ENCODE measurements around the gene ARID2. TPM values are rescaled to one million over a fixed set of nuclear protein-coding genes. Genes with fewer than 3 reads are reported as not detected.

ARID2 gene
- total RNA-seq, 4 donors from 2014 or later = 22.9 to 39.9 (median 33.8) TPM

DNA sequence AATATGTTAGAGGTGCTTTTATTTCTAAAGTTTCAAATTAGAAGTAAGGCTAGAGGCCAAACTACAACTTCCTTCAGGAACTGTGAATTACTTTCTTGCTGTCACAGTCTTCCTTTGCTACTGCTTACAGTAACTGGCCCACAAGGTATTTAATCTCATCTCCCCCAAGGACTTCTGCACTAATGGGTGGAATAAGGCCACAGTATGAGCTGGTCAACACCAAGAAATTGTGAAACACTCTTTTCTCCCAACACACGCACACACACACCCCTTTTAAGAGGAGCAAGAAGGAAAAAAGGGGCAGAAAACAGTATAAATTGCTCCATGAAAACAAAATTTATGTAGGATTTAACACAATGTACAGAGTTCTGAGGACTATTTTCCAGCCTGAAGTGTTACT lies 215.3 kb downstream of the ARID2 start:
- in situ Hi-C loops (cut with MboI; ENCODE audit: low pct_ligation_motif_present in 1 of 4, low pct_unique_long_range_greater_than_20kb in 1 of 4, low sequenced_read_pairs in 3 of 4) = no loop called here
- WGBS, 2 donors (ENCODE audit: low coverage in 1 of 2) = 90% methylated on average over 1 of the region's 1 CpG; no CpG with 5 or more reads in 1 of the 2 donors
- peaks cover 0 to 68% (median 18%) of the 10 kb centered on the region in 4 donors for H3K36me3 ChIP-seq

DNA sequence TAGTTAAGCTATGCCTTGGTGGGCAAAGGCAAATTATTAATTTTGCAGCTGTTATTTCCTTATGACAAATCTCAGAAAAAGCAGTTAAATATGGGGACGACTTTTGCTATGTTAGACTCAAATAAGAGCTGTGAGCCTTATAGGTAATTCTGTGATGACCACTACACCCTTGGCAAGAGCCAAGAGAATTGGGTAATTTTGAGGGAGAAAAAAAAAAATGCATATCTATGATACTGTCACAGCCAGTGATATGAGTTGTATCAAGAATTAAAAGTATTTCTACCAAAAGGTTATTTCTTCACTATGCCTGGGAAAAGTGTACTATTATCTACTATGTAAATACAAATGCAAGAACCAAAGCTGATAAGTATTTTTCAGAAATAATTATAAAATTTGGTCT lies 216.9 kb downstream of the ARID2 start:
- no peak for DNase-seq
- no peaks in the 10 kb centered on the region for H3K4me1 ChIP-seq
- in situ Hi-C loops (cut with MboI; ENCODE audit: low pct_ligation_motif_present in 1 of 4, low pct_unique_long_range_greater_than_20kb in 1 of 4, low sequenced_read_pairs in 3 of 4) = no loop called here
- H3K27me3 ChIP-seq = no peaks in the 10 kb centered on the region
- no peak overlapping the region for H3K27ac ChIP-seq
- 85 to 91% methylated on average over 1 of the region's 1 CpG for WGBS, 2 donors (ENCODE audit: low coverage in 1 of 2)
- H3K9me3 ChIP-seq = no peaks in the 10 kb centered on the region
- TF ChIP-seq, protein P1, sequence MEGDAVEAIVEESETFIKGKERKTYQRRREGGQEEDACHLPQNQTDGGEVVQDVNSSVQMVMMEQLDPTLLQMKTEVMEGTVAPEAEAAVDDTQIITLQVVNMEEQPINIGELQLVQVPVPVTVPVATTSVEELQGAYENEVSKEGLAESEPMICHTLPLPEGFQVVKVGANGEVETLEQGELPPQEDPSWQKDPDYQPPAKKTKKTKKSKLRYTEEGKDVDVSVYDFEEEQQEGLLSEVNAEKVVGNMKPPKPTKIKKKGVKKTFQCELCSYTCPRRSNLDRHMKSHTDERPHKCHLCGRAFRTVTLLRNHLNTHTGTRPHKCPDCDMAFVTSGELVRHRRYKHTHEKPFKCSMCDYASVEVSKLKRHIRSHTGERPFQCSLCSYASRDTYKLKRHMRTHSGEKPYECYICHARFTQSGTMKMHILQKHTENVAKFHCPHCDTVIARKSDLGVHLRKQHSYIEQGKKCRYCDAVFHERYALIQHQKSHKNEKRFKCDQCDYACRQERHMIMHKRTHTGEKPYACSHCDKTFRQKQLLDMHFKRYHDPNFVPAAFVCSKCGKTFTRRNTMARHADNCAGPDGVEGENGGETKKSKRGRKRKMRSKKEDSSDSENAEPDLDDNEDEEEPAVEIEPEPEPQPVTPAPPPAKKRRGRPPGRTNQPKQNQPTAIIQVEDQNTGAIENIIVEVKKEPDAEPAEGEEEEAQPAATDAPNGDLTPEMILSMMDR (IDR thresholded peaks at IDR 0.05) = no peak
- no peak for TF ChIP-seq POLR2AphosphoS5 (IDR thresholded peaks at IDR 0.05)
- no peak for TF ChIP-seq POLR2A (IDR thresholded peaks at IDR 0.05)
- intact Hi-C loops (cut with DNase I; ENCODE audit: low total_unique reads) = no loop called here
- H3K36me3 ChIP-seq = peaks cover 0 to 58% (median 18%) of the 10 kb centered on the region in 4 donors
- H3K4me3 ChIP-seq = no peak overlapping the region

More for the DNA sequence above, 215.3 kb downstream of the ARID2 start:
- Histone ChIP-seq H3K4me1 (no peaks in the 10 kb centered on the region), H3K9me3 (no peaks in the 10 kb centered on the region), H3K4me3 (no peak overlapping the region), H3K27me3 (no peaks in the 10 kb centered on the region), H3K27ac (no peak overlapping the region)
- intact Hi-C loops (cut with DNase I; ENCODE audit: low total_unique reads) = no loop called here
- DNase-seq = no peak
- TF ChIP-seq POLR2A (IDR thresholded peaks at IDR 0.05) (no peak), EP300 (IDR thresholded peaks at IDR 0.05; ENCODE audit: low read depth) (no peak), POLR2AphosphoS5 (IDR thresholded peaks at IDR 0.05) (no peak)
- TF ChIP-seq, protein P1 (IDR thresholded peaks at IDR 0.05) = no peak

DNA sequence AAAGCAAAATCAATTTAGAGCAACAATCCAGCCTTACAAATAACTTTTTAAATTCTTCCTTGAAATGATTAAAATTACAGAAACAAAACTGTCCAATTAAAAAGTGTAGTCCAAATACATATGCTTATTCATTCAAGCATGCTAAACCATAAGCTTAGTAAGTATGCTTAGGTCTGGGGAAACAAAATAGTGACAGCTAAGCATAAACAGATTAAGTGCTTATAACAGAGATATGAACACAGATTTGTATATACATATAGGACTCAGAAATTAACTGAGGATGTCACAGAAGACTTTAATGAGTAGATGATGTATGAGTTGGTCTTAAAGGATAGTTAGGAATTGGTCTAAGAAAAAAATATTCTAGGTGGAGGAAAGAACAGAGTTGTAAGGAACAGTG lies 219.0 kb downstream of the ARID2 start:
- Histone ChIP-seq H3K27me3 (no peaks in the 10 kb centered on the region), H3K27ac (no peak overlapping the region), H3K4me3 (no peak overlapping the region), H3K4me1 (no peaks in the 10 kb centered on the region), H3K36me3 (peaks cover 0 to 44% (median 13%) of the 10 kb centered on the region in 4 donors), H3K9me3 (no peaks in the 10 kb centered on the region)
- TF ChIP-seq, protein P1 (IDR thresholded peaks at IDR 0.05) = no peak
- no peak for TF ChIP-seq EP300 (IDR thresholded peaks at IDR 0.05; ENCODE audit: low read depth)
- no peak for TF ChIP-seq POLR2AphosphoS5 (IDR thresholded peaks at IDR 0.05)
- TF ChIP-seq POLR2A (IDR thresholded peaks at IDR 0.05) = no peak
- in situ Hi-C loops (cut with MboI; ENCODE audit: low pct_ligation_motif_present in 1 of 4, low pct_unique_long_range_greater_than_20kb in 1 of 4, low sequenced_read_pairs in 3 of 4) (no loop called here), intact Hi-C loops (cut with DNase I; ENCODE audit: low total_unique reads) (no loop called here)
- DNase-seq = no peak

Small RNA genes lying within 50 kb of the gene (small RNA-seq; reads per million reads assigned to genes)
- gene RN7SL246P = 0 reads per million in 4 donors

Measured in transverse colon (tissue), 4 donors.